Panc1 (cell line): Measurements from ENCODE around the gene BLVRA. TPM values are rescaled to one million over a fixed set of nuclear protein-coding genes. Genes with fewer than 3 reads are reported as not detected.

Experiments used
- ATAC-seq: fragments of 200-7000 bp; cut with Tn5 transposase; 2 replicates; pipeline ENCODE4 v1.9.1; 2020; ENCODE audit warnings: mild to moderate bottlenecking, moderate library complexity
- BruUV-seq: library from RNA; stranded (reverse); fragments of 400-500 nt; replicated peaks from 2 replicates; lab custom pipeline; 2021; lab: Mats Ljungman, UMichigan
- CTCF ChIA-PET: fragments of 300-600 bp; sonication (Branson Sonifier 250); formaldehyde crosslinking; loops from one replicate; lab custom pipeline; 2022; ENCODE audit warnings: antibody characterized with exemption; lab: Charles Lee
- POLR2A ChIA-PET: fragments of 300-600 bp; sonication (Branson Sonifier 250); formaldehyde crosslinking; loops from one replicate; lab custom pipeline; 2022; ENCODE audit warnings: antibody characterized with exemption; lab: Charles Lee
- DNase-seq: peaks from one replicate; pipeline ENCODE4 v3.0.0-alpha.2; 2010; ENCODE audit warnings: low read depth, low spot score
- H3K27ac ChIP-seq: 2 replicates; pipeline ENCODE4 v1.5.1; 2011; ENCODE audit warnings: mild to moderate bottlenecking, low read length, inconsistent platforms
- H3K27me3 ChIP-seq: fragments of 200-500 bp; sonication (Bioruptor generic); 2 replicates; pipeline ENCODE4 v1.6.0; 2014; ENCODE audit warnings: low read length, inconsistent platforms; ENCODE audit not compliant: control insufficient read depth, insufficient read depth
- H3K36me3 ChIP-seq: fragments of 200-500 bp; sonication (Bioruptor generic); 2 replicates; pipeline ENCODE4 v1.5.1; 2014; ENCODE audit warnings: inconsistent platforms, mild to moderate bottlenecking, low read length, moderate library complexity; ENCODE audit not compliant: control insufficient read depth, insufficient read depth
- H3K4me1 ChIP-seq: 2 replicates; pipeline ENCODE4 v1.5.1; 2011; ENCODE audit warnings: inconsistent platforms, mild to moderate bottlenecking, low read length, moderate library complexity; ENCODE audit not compliant: control insufficient read depth, insufficient read depth
- H3K4me3 ChIP-seq, 2 experiments: 2 replicates each; pipeline ENCODE4 v1.5.1; 2011 to 2012; ENCODE audit warnings: low read depth in 2 of 2, low read length in 2 of 2, mild to moderate bottlenecking in 2 of 2, inconsistent platforms in 1 of 2, moderate library complexity in 1 of 2
- H3K9me3 ChIP-seq: fragments of 200-500 bp; sonication (Bioruptor generic); 2 replicates; pipeline ENCODE4 v1.5.1; 2014; ENCODE audit warnings: low read depth, mild to moderate bottlenecking, inconsistent platforms, low read length, moderate library complexity; ENCODE audit not compliant: control insufficient read depth, insufficient read depth
- CTCF ChIP-seq: fragments of 450-650 bp; IDR thresholded peaks from 2 replicates; pipeline ENCODE4 v1.5.1; 2017; ENCODE audit warnings: mild to moderate bottlenecking
- POLR2AphosphoS5 ChIP-seq: IDR thresholded peaks from 2 replicates; pipeline ENCODE4 v1.6.1; 2012; ENCODE audit warnings: mild to moderate bottlenecking, low read depth, low read length, moderate library complexity
- REST ChIP-seq, 2 experiments: IDR thresholded peaks; 2 replicates each; pipeline ENCODE4 v1.6.1; 2011 to 2012; ENCODE audit warnings: low read depth in 2 of 2, control low read depth in 1 of 2, low read length in 1 of 2, mild to moderate bottlenecking in 1 of 2, moderate library complexity in 1 of 2; ENCODE audit not compliant: insufficient read depth in 1 of 2
- SIN3A ChIP-seq: IDR thresholded peaks from 2 replicates; pipeline ENCODE4 v1.6.1; 2012; ENCODE audit warnings: low read depth, mild to moderate bottlenecking, low read length, moderate library complexity, borderline replicate concordance; ENCODE audit not compliant: insufficient read depth
- TCF7L2 ChIP-seq: IDR thresholded peaks from 2 replicates; pipeline ENCODE4 v1.6.1; 2011; ENCODE audit warnings: mild to moderate bottlenecking, low read depth, low read length, inconsistent platforms
- in situ Hi-C: cut with HindIII; loops from 2 replicates; pipeline ENCODE4 v1.10.0; 2016; ENCODE audit warnings: low sequenced_read_pairs, low pct_unique_long_range_greater_than_20kb
- intact Hi-C: fragments of 100-400 bp; cut with micrococcal nuclease; formaldehyde crosslinking; loops from one replicate; pipeline ENCODE4 v1.10.0; 2022; ENCODE audit not compliant: unreplicated experiment
- total RNA-seq: library from RNA; stranded (reverse); gene quantifications from one replicate; pipeline ENCODE4 v1.2.1, GENCODE V29; 2021; ENCODE audit not compliant: unreplicated experiment

BLVRA gene
- total RNA-seq, 1 experiment from 2014 or later, result 85.5 TPM

- ChIA-PET POLR2A (interaction anchor here (0.6 to 0.7 kb wide), 2 partner anchors 13 to 90 kb away, joined by 3 to 5 read pairs; no protein-coding TSS in a partner anchor), CTCF (no interaction called here)
- DNase-seq (no peak), ATAC-seq (no peak)
- no peaks in the 10 kb centered on the region for H3K27me3 ChIP-seq
- H3K9me3 ChIP-seq, result no peaks in the 10 kb centered on the region
- H3K4me1 ChIP-seq, result peaks cover 38% of the 10 kb centered on the region
- no peaks in the 10 kb centered on the region for H3K36me3 ChIP-seq
- intact Hi-C loops (no loop called here), in situ Hi-C loops (no loop called here)
- no peak overlapping the region for H3K4me3 ChIP-seq
- H3K27ac ChIP-seq, result no peak overlapping the region
- TF ChIP-seq REST (IDR thresholded peaks at IDR 0.05; ENCODE audit: insufficient read depth in 1 of 2, low read depth in 2 of 2, low read length in 1 of 2) (no peak), TCF7L2 (no peak), POLR2AphosphoS5 (no peak), SIN3A (no peak), CTCF (no peak)
- no TSS peak for BruUV-seq
Observed at GRCh38 chr7:43767311-43767710, 8.8 kb downstream of the BLVRA start.

GRCh38 chr7:43768201-43768886, 9.9 kb downstream of the BLVRA start:
- BruUV-seq, result no TSS peak
- POLR2A ChIA-PET, result no interaction called here
- Histone ChIP-seq H3K9me3 (no peaks in the 10 kb centered on the region), H3K27me3 (no peaks in the 10 kb centered on the region), H3K4me3 (no peak overlapping the region), H3K27ac (no peak overlapping the region), H3K4me1 (peaks cover 31% of the 10 kb centered on the region), H3K36me3 (no peaks in the 10 kb centered on the region)
- in situ Hi-C loops, result no loop called here
- no peak for ATAC-seq
- no peak for DNase-seq
- TF ChIP-seq CTCF, result no peak
- TF ChIP-seq TCF7L2, result no peak
- TF ChIP-seq SIN3A, result no peak
- TF ChIP-seq REST (IDR thresholded peaks at IDR 0.05; ENCODE audit: insufficient read depth in 1 of 2, low read depth in 2 of 2, low read length in 1 of 2), result no peak
- TF ChIP-seq POLR2AphosphoS5, result no peak
- CTCF ChIA-PET, result no interaction called here
- intact Hi-C loops, result no loop called here
